Inflammatory macrophage (primary cell): ENCODE data around the gene FGF7.
"Not testable (repeated sequence)": the region's sequence is repeated elsewhere in the genome, so short reads cannot be mapped to it uniquely, and the experiment has no call there.

Experiments used
- DNase-seq, 2 donors: peaks; one replicate each; pipeline ENCODE4 v3.0.0-alpha.2; 2020 to 2022

FGF7 gene

DNA sequence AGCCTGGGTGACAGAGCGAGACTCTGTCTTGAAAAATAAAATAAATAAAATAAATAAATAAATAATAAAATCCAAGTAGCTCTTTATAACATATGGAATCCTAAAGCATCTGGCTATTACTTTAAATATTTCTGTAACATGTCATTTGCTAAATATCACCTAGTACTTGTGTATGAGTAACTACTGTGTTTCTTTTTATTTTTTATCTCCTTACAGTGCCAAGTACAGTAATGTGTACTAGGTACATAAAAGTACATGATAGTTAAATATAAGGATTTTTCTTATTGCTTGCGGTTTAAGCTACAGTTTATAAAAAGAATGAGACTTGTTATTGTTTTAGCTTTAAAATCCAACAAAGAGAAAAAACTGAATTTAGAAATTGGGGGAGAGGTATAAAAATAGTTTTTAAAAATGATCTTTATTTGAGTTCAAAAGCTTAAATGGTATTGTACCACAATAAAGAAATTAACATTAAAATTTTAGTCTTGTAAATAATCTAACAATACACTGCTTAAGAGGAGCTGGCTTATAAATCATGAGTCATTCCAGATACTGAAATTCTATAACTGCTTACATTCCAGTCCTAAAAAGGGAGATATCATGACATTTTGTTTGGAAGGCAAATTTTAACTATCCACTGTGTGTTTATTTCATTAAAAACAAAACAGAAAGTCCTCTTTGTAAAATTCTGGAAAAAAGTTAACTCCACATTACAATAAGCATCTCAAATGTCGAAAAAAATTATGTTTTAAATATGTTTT, 73.1 kb downstream of the FGF7 start:
- no peak for DNase-seq

- no peak for DNase-seq
Measured at GRCh38 chr15:49501586-49501985, 78.5 kb downstream of the FGF7 start.

DNA sequence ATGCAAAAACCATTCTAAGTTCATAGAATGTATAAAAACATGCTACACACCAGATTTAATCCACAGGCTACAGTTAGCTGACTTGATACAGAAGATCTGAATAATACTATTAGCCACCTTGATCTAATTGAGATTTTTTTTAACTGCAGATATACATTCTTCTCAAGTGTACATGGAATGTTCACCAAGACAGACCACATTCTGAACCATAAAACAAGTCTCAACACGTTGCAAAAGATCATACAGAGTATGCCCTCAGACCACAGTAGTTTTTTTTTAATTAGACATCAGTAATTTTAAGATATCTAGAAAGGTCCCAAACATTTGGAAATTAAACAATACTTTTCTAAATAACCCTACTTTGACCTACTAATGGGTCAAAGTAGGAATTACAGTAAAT, 83.3 kb downstream of the FGF7 start:
- no peak for DNase-seq

DNA sequence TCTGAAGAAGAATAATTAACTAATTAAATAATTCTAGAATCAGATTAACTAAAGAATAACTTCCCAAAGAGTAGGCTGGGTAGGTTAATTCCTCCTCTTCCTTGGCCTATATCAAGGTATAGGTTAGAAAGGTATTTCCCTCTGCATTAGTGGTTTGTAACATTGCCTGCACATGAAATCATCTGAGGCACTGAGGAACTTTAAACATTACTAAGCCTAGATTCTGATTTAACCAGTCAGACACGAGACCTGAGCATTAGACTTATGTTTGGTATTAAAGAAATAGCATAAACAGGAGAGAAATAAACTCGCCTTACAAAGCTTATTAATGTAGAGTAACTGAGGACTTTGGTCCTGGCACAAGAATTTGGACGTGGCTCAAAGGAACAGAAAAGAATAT, 84.2 kb downstream of the FGF7 start:
- no peak for DNase-seq

GRCh38 chr15:49512739-49513138, 89.7 kb downstream of the FGF7 start:
- not testable (repeated sequence) for DNase-seq

DNA sequence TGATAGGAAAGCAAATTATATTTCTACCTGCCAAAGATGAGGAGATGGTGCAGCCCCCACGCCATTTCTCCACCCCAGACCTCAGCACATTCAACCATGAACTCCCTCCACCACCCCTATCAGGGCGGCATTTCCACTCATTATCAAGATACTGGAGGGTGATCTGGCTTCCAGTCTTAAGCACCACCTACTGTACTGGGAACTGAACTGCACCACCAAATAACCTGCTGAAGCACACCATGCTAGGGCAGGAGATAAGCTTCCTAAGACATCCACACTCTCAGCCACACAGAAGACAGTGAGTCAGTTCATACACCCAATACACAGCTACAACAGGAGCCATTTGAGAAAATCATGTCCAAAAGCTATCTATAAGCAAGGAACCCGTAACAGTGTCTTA, 98.8 kb downstream of the FGF7 start:
- DNase-seq, result no peak

GRCh38 chr15:49528289-49528688, 105.2 kb downstream of the FGF7 start:
- DNase-seq, result no peak

GRCh38 chr15:49530092-49530491, 107.0 kb downstream of the FGF7 start:
- DNase-seq, result no peak
